HG02642 (cell line): ENCODE measurements around the gene NNT.
A peak's percentile ranks its signal among the peaks of the same experiment; 100 is the strongest.

Source experiments
- ATAC-seq: cut with Tn5 transposase; IDR thresholded peaks from one replicate; pipeline ENCODE4 v1.9.1; 2021; ENCODE audit warnings: mild to moderate bottlenecking; ENCODE audit not compliant: unreplicated experiment, poor library complexity

NNT gene

DNA sequence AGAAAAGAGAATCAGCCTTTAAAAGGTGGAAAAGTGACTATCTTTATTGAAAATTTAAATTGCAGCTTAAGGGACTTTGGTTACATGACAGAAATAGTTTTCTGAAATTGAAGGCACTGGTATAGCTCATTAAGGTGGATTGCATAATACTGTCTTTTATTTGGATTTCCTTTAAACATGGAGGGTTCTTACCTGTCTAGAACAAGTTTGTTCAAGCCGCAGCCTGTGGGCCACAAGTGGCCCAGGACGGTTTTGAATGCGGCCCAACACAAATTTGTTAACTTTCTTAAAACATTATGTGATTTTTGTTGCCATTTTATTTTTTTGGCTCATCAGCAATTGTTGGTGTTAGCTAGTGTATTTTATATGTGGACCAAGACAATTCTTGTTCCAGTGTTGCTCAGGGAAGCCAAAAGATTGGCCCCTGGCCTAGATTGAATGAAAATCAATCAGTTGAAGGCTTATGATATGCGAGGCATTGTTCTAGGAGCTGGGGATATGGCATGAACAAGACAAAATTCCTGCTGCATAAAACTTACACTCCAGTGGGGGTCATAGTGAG, 18.0 kb downstream of the NNT start:
- no peak for ATAC-seq

DNA sequence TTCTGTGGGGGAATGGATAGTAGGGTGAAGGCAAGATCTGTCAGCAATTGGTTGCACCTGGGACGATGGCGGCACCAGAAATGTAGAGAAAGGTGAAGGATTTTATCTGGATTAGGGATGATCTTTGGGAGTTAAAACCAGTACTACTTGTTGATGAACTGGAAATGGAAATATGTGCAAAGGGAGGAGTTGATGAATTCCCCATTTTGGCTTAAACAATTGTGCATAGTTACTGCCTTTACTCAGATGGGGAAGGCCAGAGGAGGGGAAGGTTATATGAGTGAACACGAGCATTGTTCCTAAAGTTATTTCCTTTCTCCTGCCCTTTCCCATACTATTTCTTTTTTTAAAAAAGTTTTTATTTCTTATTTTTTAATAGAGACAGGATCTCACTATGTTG, 19.1 kb downstream of the NNT start:
- no peak for ATAC-seq

DNA sequence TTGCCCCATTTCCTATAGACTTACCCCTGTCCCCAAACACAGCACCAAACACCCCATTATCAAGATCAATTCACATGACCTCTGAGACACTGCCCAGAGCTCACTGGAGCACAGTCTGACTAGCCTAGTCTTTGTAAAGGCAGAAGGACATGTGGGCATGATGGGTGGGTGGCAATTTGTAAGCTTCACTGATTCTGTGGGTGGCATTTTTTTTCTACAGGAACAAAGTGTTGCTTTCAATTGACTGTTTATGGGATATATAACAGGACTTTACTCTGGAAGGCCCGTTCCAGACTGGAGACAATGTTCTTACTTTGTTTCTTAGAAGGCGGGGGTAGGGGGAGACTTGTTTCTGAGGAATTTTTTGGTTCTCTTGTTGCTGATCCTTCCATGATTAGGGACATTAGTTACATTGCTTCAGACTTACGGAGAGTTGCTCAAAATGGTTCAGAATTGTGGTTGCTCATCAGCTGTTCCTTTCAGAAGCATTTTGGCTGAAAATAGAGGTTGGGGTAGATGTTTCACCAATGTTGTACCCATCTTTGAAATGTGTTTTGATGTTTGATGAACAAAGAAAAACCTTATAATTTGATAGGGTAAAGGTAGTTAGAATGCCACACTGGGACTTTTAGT, 20.2 kb downstream of the NNT start:
- no peak for ATAC-seq

DNA sequence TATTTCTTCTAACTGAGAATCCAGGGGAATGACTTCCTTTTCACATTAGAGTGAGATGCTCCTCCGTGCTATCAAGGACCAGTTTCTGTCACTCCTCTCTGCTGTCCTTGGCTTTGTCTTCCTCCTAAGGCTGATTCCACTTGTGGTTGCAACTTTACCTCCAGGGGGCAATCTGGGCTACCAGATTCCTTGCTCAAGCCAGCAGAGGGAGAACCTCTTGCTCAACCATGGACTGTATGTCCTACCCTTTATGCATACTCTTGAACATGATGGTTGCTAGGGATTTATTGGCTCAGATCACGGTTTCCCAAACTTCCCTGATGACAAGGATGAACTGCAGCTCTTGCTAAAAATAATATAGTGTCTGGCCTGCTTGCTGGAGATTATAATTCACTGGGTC, 24.0 kb downstream of the NNT start:
- ATAC-seq = no peak

DNA sequence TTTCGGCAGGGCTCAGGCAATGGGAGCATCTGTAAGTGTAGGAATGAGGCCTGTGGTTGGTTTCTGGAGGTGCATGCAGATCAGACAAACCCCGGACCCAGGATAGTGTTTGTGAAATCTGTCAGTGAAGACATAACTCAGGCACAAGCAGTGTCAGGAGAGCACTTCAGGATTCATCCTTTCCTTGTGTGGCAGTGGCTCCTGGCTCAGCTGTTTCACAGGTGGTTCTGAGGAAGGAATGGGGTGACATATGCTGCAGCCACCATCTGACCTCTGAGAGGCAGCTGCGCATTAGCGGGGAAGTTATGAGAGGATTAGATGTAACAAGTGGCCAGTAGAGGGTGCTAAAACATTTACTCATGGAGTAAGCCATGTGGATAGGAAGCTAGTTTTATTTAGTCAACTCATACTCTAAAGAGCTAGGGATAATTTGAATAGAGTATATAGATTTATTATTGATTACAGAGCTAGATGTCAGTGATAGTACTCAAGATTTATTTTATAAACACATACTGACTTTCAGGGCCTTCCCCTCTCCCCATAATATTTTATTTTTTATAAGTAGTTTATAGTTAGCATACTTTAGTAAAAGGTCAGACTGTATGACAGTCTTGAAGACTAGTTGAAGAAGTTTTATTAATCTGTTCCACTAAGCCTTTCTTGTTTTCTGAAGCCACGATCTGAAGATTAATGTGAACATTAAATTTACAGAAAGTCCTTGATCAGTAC, 28.4 kb downstream of the NNT start:
- ATAC-seq = peak; percentile 97

DNA sequence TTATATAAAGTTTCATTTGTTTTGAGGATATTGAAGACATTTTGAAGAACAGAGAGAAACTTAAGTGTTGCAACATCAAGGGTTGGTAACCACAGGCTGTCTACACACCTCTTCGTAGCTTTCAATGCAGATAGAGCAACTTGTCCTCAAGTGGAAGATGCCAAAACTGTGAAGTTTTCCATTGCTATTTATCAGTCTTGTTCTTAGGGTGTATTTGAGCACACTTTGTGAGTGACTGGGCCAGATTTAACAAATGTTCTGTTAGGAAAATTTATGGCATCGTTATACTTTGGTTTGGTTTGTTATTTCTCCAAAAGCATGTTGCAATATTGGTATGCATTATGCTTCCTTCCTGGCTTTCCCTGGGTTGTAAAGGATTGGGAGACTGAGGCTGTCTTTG, 31.6 kb downstream of the NNT start:
- ATAC-seq = no peak

DNA sequence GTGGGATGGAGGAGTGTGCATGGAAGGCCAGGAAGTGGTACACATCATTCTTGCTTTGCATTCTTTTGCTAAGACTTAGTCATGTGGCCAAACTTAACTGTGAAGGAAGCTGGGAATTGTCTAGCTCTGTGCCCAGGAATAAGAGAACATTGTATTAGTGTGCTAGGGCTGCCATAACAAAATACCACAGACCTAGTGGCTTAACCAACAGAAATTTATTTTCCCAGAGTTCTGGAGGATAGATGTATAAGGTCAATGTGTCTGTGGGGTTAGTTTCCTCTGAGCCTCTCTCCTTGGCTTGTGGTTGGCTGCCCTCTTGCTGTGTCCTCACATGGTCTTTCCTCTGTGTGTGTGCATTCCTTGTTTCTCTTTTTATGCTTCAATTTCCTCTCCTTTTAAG, 32.4 kb downstream of the NNT start:
- ATAC-seq = no peak

DNA sequence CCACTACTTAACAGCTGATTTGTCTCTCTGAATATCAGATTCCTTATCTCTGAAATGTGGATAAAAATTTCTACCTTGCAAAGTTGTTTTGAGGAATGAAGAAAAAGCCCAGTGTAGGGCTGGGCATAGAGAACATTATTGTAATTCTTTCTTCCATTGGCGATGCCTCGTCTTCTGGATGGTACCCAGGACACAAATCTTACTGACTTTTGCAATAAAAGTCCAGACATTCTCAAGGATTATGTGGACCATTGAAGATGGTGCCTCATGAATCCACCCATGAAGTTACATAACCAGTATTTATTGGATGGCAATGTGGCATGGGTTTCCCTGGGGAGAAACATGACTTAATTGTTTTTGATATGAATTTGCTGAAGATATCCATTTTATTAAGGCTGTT, 33.1 kb downstream of the NNT start:
- ATAC-seq = no peak

DNA sequence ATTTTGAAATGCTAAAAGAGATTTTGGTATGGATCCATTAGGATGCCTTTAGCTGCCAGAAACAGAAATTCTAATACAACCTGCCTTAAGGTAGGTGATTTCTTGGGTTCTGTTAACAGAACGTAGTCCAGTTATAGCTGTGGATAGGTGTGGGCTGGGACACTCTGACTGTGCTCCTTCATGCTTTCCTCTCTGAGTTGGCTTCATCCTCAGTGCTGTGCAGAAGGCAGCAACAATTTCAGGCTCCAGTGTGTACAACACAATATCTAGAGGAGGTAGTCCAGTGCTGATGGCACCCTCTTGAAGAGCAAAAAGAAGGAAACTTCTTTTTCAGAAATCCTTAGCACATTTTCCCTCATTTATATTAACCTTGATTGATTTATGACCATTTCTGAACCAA, 34.4 kb downstream of the NNT start:
- no peak for ATAC-seq

DNA sequence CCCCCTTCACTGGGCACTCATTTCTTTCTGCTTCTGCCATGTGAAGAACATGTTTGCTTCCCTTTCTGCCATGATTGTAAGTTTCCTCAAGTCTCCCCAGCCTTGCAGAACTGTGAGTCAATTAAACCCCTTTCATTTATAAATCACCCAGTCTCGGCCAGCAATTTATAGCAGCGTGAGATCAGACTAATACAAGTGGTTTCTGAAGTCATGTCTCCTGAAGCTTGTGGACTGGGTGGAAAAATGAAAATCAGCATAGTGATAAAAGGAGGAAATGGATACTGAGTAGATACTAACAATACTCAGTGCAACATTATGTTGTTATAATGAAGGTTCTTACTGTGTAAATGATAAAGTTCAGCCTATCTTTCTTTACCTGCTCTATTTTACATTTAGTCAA, 35.1 kb downstream of the NNT start:
- ATAC-seq = no peak

DNA sequence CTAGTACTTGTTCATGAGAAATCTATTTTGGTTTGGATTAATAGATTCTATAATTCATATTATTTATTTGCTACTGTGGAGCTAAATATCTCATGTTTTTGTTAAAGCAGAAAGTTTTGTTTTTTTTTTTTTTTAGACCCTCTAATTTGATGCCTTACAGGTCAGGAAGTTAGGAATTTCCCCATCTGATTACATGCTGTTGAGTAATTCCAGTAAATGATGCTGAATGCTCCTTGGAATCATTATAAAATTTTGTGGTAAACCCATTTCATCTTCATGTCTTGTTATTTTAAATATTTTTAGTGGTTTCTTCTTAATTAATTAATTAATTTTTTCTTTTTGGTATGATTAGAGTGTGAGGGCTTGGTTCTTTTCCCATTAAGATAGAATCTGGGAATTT, 35.6 kb downstream of the NNT start:
- no peak for ATAC-seq

DNA sequence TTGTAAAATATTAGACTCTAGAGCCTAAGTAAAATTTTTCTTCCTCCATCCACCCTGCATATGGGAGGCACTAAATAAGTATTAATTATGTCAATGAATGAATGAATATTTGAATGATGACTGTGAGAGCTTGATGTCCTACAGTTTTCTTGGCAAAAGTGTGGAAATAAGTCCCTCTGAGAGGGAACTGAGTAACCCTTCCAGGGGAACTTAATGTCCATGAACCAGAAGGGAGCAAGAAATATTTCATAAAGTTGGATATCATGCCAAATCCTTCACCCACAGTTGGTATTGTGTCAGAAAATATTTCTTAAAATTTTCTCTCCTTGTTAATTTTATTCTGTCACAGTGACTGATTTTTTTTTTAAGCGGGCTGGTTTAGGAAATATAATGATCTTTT, 36.6 kb downstream of the NNT start:
- no peak for ATAC-seq

DNA sequence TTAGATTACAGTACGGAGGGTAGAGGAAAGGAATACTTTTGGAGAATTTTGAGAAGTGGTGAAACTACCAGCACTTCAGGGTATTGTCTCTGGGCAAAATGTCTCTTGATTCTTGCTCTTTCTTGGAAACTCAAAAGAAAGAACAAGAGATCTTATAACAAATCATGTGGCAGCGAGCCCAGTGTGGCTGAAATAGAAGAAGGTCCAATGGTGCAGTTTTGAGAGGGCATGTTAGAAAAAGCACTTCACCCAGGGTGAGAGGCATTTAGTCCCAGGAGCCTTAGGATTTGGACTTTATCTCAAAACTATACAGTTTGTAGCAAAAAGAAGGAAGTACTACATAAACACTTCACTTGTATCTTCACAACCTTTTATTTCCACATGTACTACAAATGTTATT, 39.4 kb downstream of the NNT start:
- ATAC-seq = no peak

DNA sequence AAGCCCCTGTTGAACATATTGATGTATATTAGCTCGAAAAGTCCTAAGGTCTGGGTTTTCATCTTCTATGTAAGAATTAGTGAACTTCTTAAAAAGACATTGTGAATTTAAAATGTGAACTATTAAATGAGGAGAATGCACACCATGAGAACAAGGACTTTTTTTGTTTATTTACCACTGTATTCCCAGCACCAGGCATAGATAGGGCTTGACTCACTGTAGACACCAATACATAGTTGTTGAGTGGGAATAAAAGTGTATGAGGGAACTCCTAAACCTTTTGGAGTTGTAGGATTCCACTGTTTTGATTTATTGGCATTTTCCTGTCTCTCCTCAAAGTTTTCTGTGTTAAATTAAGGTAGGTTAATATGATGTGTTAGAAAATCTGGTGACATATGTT, 40.3 kb downstream of the NNT start:
- ATAC-seq = no peak

DNA sequence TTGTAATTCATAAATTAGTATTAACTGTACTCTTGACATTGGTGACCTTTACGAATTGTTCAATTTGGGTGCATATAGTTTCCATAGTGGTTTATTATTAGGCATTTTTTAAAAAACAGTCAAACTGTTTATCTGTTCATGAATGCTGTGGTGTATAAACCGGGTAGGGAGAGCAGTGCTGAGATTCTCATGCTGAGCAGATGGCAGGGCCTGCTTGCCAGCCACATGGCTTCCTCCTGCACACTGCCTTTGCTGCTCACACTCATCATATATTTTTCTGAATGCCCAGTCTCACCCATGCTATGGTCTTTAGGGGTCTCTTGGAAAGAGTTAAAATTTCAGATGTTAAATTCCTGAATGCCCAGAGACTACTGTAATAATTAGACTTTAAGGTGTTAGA, 40.8 kb downstream of the NNT start:
- no peak for ATAC-seq

DNA sequence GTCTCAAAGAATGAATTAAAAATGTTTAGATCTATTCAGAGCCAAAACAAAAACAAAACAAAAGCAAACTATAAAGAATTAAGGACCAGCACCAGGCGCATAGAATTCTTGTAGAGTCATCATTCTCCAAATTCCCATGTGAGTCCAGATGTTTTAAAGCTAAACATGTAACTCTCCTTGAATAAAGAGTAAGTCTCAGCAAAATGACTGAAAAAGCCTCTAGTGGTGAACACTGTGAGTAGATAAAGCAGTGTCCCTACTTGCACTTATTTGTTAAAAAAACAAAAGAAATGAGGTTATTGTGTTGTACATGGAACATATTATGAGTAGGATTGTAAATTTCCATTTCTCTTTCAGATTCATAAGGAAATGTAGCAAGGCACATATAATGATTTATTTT, 44.0 kb downstream of the NNT start:
- no peak for ATAC-seq

DNA sequence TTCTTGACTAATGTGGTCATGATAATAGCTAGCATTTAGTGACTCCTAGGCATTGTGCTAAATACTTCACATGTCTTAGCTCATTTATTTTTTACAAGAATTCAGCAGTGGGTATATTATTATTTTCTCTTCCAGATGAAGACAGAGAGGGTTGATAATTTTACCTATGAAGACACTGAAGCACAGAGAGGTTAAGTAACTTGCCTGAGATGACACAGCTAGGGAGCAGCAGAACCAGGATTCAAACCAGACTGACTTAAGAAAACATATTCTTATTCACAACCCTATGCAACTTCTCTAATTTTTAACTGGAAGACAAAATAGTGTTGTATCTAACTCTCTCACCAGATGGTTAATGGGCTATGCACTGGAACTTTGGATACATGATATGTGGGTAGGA, 44.8 kb downstream of the NNT start:
- ATAC-seq = no peak

DNA sequence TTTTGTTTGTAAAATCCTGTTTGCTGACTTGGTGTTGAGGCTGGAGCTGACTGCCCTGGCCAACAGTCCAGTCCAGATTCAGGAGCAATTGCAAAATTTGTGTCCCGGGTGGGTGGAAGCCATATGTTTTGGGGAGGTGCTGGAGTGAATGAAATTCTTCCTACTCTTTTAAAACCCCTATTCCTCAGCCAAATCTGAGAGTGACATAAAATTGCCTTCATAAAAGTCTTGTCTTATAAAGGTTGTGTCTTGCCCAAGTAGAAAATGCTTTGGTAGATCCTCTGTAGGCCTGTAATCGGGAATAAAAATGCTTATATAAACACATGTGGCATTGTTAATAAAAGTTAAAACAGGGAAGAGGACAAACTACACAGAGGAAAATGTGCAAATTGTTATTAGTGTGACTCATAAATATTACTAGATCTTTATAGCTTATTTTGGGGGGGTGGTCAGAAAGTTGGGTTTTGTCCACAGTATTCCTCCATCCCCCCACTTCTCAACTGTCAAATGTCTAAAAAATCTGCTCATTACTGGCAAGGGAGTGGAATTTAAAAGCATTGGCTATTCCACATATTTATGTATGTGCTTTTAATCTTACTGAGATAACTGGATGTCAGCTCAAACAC, 45.6 kb downstream of the NNT start:
- no peak for ATAC-seq

DNA sequence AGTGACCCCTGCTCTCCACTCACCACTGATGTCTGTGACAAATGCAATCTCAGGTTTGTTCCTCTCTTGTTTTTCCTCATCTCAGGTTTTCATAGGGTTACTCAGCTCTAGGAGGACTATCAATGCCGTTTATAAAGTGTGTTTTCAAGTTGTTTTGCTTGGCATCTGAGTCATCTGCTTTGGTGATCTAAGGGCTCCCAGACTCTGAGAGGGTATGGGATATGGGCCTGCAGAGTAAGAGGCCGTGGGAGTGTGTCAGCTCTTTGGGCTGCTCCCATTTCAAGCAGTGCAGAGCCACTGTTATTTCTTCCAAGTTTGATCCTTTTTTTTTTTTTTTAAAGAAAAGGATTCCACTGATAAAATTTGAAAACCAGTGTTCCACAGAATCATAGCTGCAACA, 46.3 kb downstream of the NNT start:
- no peak for ATAC-seq

DNA sequence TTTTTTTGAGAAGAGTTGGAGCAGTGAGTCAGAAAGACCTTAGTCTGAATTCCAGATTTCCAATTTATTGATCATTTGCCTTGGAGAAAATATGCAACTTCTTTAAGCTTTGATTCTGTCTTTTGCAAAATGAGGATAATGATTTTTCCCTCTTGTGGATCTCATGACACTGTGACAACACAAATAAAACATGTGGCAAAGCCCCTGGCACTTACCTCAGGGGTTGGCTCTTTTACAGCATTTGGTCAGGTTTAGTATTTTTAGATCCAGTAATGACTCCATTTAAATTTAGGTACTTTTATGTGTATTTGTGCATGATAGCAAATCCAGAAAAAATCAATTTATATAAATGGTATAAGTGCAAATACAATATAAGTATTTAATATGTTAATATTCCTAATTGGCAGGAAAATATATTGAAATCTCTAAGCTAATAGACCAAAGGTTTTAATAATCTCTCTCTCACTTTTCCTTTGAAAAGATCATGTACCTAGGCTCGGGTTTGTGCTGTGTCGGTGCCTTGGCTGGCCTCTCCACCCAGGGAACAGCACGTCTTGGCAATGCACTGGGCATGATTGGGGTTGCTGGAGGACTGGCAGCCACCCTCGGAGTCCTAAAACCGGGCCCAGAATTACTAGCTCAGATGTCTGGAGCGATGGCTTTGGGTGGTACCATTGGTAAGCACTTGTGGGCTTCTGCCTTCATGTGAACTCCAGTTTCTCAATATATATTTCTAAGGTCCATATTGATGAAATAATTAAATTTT, 49.7 kb downstream of the NNT start:
- ATAC-seq = no peak

DNA sequence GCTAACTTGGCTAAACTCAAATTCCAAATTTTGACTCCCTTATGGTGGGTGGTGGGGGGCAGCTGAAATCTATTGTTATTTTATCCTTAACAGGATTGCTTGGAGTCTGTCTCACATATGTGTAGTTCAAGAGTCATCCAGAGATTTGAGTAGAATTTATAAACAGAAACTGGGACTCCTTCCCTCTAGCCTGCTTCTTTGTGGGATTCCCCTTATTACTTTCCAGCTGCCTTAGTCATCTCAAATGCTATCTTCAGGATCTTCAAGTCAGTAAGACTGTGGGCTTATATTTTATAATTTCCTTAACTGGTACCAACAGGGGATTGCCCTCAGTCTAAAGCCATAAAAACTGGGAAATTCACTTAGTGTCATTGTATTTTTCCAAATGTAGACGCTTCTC, 55.5 kb downstream of the NNT start:
- no peak for ATAC-seq
